Measurements from ENCODE around the gene TNRC18. TPM values are rescaled to one million over a fixed set of nuclear protein-coding genes. Genes with fewer than 3 reads are reported as not detected.
"Not testable (repeated sequence)": the region's sequence is repeated elsewhere in the genome, so short reads cannot be mapped to it uniquely, and the experiment has no call there.

TNRC18 gene
- total RNA-seq, 4 donors from 2014 or later = 87.6 to 218 (median 124) TPM

GRCh38 chr7:5373300-5373699, 50.3 kb downstream of the TNRC18 start:
- Histone ChIP-seq H3K9me3 (no peaks in the 10 kb centered on the region), H3K36me3 (peaks cover 0 to 93% of the 10 kb centered on the region in 2 donors), H3K27me3 (no peaks in the 10 kb centered on the region), H3K4me3 (no peak overlapping the region), H3K4me1 (peaks cover 0 to 83% (median 3%) of the 10 kb centered on the region in 3 donors), H3K27ac (peak overlapping the region in 1 of 4 donors; percentile 27)
- TF ChIP-seq POLR2A (IDR thresholded peaks at IDR 0.05) (no peak), CTCF (IDR thresholded peaks at IDR 0.05) (no peak), POLR2AphosphoS5 (IDR thresholded peaks at IDR 0.05) (no peak), EP300 (IDR thresholded peaks at IDR 0.05) (no peak)
- WGBS, 2 donors (ENCODE audit: low coverage in 1 of 2) = 85% methylated on average over 3 of the region's 6 CpGs; no CpG with 5 or more reads in 1 of the 2 donors
- ATAC-seq = no peak

DNA sequence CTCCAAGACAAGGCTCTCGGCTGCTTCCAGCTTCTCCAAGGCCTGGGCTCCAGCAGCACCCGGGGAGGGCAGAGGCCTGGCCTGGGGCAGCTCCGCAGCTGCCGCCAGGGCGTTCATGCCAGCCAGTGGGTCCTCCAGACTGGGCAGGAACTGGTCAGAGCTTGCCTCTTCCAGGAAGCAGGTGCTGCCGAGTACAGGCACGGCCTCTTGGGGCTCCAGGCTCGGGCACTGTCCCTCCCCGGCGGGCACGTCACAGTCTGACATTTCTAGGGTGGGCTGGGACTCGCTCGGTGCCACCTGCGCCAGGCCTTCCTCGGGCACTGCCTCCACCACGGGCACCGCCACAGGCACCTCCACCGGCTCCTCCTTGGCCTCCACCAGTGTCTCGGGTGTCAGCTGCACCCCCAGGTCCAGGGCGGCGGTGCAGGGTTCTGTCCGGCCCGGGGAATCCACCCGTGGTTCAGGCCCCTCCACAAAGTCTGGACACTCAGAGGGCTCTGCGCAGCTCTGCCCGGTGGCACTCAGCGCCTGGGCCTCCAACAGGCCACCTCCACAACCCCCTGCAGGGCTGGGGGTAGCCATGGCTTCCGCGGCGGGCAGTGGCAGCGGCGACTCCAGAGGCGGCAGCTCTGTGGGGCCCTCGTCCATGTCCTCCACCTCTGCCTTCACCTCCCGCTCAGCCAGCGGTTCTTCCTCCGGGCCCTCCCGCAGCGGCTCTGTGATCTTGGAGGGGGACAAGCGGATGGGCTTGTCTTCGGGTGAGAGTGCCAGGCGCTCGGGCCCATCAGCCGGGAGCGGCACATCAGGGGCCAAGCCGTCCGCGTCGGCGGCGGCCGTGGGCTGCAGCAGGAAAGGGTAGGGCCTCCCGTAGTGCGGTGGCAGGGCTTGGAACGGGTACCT, 52.9 kb downstream of the TNRC18 start:
- ATAC-seq = no peak
- no CpG with 5 or more reads among the region's 55 CpGs for WGBS, 2 donors (ENCODE audit: low coverage in 1 of 2)
- H3K27me3 ChIP-seq = no peaks in the 10 kb centered on the region
- H3K27ac ChIP-seq = peak overlapping the region in 3 of 4 donors; percentile 20 to 70 (median 38)
- H3K9me3 ChIP-seq = no peaks in the 10 kb centered on the region
- H3K4me1 ChIP-seq = peaks cover 0 to 83% (median 6%) of the 10 kb centered on the region in 3 donors
- H3K36me3 ChIP-seq = peaks cover 0 to 70% of the 10 kb centered on the region in 2 donors
- H3K4me3 ChIP-seq = no peak overlapping the region
- TF ChIP-seq CTCF (IDR thresholded peaks at IDR 0.05) (no peak), POLR2AphosphoS5 (IDR thresholded peaks at IDR 0.05) (no peak), EP300 (IDR thresholded peaks at IDR 0.05) (no peak), POLR2A (IDR thresholded peaks at IDR 0.05) (no peak)

GRCh38 chr7:5367661-5368060, 56.0 kb downstream of the TNRC18 start:
- TF ChIP-seq POLR2A (IDR thresholded peaks at IDR 0.05) = no peak
- TF ChIP-seq EP300 (IDR thresholded peaks at IDR 0.05) = no peak
- TF ChIP-seq POLR2AphosphoS5 (IDR thresholded peaks at IDR 0.05) = no peak
- TF ChIP-seq CTCF (IDR thresholded peaks at IDR 0.05) = no peak
- Histone ChIP-seq H3K9me3 (no peaks in the 10 kb centered on the region), H3K27me3 (no peaks in the 10 kb centered on the region), H3K36me3 (peaks cover 0 to 44% of the 10 kb centered on the region in 2 donors), H3K4me1 (peaks cover 0 to 94% (median 6%) of the 10 kb centered on the region in 3 donors), H3K4me3 (no peak overlapping the region), H3K27ac (peak overlapping the region in 3 of 4 donors; percentile 56 to 70 (median 62))
- no peak for ATAC-seq
- WGBS, 2 donors (ENCODE audit: low coverage in 1 of 2) = 58% methylated on average over 8 of the region's 9 CpGs; no CpG with 5 or more reads in 1 of the 2 donors

GRCh38 chr7:5365976-5366625, 57.5 kb downstream of the TNRC18 start:
- Histone ChIP-seq H3K27ac (peak overlapping the region; percentile 11 to 70 (median 59)), H3K36me3 (peaks cover 0 to 45% of the 10 kb centered on the region in 2 donors), H3K4me1 (peaks cover 0 to 100% (median 6%) of the 10 kb centered on the region in 3 donors)
- H3K9me3 ChIP-seq, H3K27me3 ChIP-seq, H3K4me3 ChIP-seq: not testable (repeated sequence)
- 38 to 41% methylated on average over 4 to 5 of the region's 12 CpGs for WGBS, 2 donors (ENCODE audit: low coverage in 1 of 2)
- TF ChIP-seq CTCF (IDR thresholded peaks at IDR 0.05) = peak in 3 of 4 experiments; percentile 85 to 89 (median 86)
- peak; percentile 27 for TF ChIP-seq POLR2AphosphoS5 (IDR thresholded peaks at IDR 0.05)
- ATAC-seq = peak; percentile 71
